GM04503 (cell line): Measurements from ENCODE around the gene DNALI1.

Source experiments
- DNase-seq: peaks from one replicate; pipeline ENCODE4 v3.0.0-alpha.2; 2012; ENCODE audit warnings: low read depth

DNALI1 gene

GRCh38 chr1:37601441-37601840 lies 44.7 kb downstream of the DNALI1 start:
- no peak for DNase-seq

- no peak for DNase-seq
Observed at GRCh38 chr1:37602750-37603694, 46.3 kb downstream of the DNALI1 start.

GRCh38 chr1:37605061-37605650 lies 48.4 kb downstream of the DNALI1 start:
- no peak for DNase-seq

- DNase-seq, result peak; percentile 49
Observed at GRCh38 chr1:37605806-37606474, 49.2 kb downstream of the DNALI1 start.

- DNase-seq, result peak; percentile 47
Observed at GRCh38 chr1:37606481-37607263, 49.9 kb downstream of the DNALI1 start.

GRCh38 chr1:37609002-37609401 lies 52.3 kb downstream of the DNALI1 start:
- no peak for DNase-seq

GRCh38 chr1:37609994-37610393 lies 53.3 kb downstream of the DNALI1 start:
- no peak for DNase-seq

- no peak for DNase-seq
Observed at GRCh38 chr1:37612186-37612585, 55.4 kb downstream of the DNALI1 start.

GRCh38 chr1:37614105-37614504 lies 57.4 kb downstream of the DNALI1 start:
- no peak for DNase-seq

GRCh38 chr1:37616330-37616729 lies 59.6 kb downstream of the DNALI1 start:
- DNase-seq, result no peak
